ENCODE data around the gene OR8U1.
"Not testable (repeated sequence)": the region's sequence is repeated elsewhere in the genome, so short reads cannot be mapped to it uniquely, and the experiment has no call there.

OR8U1 gene

DNA sequence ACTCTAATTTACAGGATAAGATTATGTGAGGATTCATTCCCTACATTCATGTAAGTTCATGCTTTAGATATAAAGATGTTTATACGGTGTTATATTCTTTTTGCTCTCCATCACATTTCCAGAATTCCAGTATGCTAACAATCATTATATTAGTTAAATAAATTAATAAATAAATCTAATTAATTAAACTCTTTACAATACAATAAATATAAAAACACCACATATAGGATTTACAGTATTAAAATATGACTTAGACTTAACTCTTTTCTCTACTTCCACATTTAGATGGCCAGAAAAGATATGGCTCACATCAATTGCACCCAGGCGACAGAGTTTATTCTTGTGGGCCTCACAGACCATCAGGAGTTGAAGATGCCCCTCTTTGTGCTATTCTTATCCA is at the start of gene OR8U1:
TSS of gene OR8U1 (plus strand) at position 301 of the 400 bp plus-strand sequence. CDS start at position 301, 0 bp downstream.
- DNase-seq (ENCODE audit: low read depth), result no peak

DNA sequence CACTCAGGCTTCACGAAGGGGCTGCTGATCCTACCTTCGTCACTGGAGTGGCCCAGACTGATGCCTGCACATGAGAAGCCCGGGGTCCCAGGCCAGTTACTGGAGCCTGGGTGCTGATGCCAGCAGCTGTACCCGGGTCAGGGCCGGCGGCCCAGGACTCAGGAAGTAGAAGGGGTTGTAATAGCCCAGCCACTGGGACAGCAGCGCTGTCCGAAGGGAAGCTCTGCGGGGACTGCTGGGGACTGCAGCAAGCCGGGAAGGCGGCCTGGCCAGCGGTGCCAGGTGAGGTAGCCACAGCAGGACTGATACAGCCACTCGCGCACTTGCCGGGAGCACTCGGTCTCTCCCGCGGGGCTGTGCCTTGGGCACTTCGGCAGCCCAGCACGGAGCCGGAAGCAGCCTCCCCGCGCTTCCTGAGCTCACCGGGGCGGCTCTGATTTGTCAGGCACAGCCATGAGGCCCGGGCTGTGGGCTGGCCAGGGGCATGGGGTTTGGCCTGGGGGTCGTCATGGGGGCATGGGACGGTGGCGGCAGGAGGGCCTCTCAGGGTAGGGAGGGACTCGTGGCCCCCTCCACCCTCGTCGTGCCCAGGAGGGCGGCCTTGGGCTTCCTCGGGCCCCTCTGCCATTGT is 43.4 kb upstream of the OR8U1 start:
- DNase-seq (ENCODE audit: low read depth), result no peak

DNA sequence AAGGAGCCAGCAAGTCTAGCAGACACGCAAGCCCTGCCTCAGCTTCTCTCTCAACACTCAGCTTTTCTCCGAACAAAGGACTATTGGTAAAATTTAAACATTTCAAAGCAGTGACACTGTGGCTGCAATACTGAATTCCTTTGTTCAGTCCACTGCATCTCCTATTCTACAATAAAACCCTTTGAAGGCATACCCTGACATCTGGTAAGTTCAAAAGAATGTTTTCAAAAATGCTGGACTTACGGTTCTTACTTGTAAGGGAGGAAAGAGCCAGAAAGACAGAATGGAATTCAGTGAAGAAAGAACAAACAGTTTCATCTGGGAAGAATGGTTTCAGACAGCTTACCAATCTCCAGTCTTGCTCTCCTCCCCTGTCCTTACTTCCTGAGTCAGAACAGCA is 42.3 kb upstream of the OR8U1 start:
- no peak for DNase-seq (ENCODE audit: low read depth)

DNA sequence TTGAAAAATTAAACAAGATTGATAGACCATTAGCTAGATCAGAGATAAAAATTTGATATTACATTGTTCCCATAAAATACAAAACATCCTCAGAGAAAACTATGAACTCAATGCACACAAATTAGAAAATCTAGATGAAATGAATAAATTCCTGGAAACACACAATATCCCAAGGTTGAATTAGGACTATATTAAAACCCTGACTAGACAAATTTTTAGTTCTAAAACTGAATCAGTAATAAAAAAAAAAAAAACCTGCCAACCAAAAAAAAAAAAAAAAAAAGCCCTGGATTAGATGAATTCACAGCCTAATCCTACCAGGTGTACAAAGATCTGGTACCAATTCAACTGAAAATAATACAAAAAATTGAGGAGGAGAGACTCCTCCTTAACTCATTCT is 35.1 kb upstream of the OR8U1 start:
- DNase-seq (ENCODE audit: low read depth), result no peak

DNA sequence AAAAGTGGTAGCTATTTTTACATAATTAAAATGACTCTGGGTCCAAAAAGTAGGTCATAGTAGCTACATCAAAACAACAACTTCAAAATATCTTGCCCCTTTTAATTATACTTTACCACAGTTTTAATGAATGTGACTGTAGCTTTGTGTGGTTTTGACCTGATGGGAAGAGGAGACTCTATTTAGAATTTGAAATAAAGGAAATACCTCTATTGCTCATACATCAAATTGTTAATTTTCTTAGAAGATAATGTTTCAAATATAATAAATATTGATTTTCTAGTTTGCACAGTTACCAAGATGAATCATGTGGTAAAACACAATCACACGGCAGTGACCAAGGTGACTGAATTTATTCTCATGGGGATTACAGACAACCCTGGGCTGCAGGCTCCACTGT is 29.7 kb upstream of the OR8U1 start, which contains the start of gene OR8K1:
TSS of gene OR8K1 (plus strand) at position 301 of the 400 bp plus-strand sequence. CDS start at position 301, 0 bp downstream.
- DNase-seq (ENCODE audit: low read depth), result no peak

DNA sequence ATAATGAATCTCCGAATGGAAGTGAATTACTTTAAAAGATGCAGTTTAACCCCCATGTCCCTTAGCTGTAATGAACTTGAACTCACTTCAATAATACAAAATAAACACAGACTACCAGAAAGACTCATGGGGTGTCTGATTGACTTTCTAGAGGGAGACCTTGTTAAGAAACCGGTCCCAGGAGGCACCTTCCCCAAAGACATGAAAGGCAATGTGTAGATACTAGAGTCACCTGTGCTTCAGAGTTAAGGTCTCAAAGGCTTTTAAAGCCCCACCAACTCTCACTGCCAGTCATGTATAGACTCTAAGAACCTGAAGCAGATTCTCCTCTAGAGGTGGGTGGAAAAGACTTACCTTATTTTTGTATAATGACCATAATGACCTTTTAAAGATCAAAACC is 21.4 kb upstream of the OR8U1 start, which contains the start of gene OR8J1:
TSS of gene OR8J1 (plus strand) at position 301 of the 400 bp plus-strand sequence. CDS start 5,956 bp downstream, outside the sequence.
- no peak for DNase-seq (ENCODE audit: low read depth)

DNA sequence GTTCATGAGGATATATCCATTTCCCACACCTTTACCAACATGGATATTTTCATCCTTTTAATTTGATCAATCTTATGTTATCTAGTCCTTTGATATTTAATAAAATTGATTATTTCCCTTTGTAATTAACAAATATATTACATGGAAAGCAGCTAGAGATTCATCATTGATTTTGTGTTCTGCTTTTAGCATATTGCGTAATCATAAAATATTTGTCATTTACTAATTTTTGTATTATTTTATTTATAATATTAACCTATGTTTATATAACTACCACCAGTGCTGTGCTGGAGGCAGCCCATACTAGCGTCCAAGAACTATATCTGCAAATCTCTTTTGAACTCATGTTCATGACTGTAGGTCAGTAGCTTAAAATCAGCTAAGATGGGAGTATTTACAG is 4.7 kb downstream of the OR8U1 start:
- DNase-seq (ENCODE audit: low read depth), result no peak

DNA sequence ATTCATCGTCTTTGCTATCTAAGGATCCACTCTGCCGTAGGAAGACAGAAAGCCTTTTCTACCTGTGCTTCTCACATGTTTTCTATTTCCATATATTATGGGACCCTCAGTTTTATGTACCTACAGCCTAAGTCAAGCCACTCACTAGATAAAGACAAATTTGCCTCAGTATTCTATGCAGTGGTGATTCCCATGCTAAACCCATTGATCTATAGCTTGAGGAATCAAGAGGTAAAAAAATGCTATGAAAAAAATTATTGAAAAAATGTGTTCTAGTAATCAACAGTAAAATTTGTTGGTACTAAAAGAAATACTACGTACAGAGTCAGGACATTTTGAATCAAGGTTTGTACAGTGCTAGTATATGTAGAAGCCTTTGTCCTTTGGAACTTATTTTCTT is 19.0 kb downstream of the OR8U1 start:
- DNase-seq (ENCODE audit: low read depth), result no peak

DNA sequence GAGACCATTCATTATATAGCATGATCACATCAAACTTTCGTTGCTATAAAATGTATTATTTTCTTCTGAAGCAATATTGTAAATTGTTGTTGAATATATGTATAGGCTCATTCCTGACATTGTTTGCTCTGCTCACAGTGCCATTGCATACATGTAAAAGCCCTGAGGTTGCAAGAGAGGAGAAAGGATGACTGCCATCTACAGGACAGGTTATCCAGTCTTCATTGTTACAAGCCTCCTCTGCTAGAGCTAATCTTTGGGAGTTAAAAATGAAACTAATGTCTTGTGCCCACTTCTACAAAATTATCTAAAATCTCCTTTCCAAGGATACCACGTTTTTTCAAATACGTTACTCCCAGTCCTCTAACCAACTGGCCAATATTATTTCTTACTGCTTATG is 20.6 kb downstream of the OR8U1 start:
- no peak for DNase-seq (ENCODE audit: low read depth)

DNA sequence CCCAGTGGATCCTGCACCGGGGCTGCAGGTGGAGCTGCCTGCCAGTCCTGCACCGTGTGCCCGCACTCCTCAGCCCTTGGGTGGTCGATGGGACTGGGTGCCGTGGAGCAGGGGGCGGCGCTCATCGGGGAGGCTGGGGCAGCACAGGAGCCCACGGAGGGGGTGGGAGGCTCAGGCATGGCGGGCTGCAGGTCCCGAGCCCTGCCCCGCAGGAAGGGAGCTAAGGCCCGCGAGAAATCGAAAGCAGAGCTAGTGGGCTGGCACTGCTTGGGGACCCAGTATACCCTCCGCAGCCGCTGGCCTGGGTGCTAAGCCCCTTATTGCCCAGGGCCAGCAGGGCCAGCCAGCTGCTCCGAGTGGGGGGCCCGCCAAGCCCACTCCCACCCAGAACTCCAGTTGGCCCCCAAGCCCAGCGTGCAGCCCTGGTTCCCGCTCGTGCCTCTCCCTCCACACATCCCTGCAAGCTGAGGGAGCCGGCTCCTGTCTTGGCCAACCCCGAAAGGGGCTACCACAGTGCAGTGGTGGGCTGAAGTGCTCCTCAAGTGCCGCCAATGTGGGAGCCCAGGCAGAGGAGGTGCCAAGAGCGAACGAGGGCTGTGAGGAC is 26.5 kb downstream of the OR8U1 start:
- DNase-seq (ENCODE audit: low read depth), result not testable (repeated sequence)

DNA sequence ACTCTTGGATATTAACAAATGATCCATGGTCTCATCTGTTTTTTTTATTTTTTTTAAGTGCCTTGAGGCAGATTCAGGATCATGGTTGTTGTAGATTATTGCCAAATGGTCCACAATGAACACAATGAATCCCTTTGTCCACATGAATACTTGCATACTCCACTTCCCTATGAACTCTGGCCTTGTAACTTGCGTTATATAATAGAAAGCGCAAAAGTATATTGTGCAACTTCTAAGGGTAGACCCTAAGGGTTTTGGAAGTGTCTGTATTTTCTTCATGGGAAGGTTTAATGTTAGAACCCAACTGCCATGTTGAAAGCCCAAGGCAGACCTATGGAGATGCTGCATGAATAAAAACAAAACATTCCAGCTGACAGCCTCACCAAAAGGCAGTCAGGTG is 29.0 kb downstream of the OR8U1 start:
- no peak for DNase-seq (ENCODE audit: low read depth)

DNA sequence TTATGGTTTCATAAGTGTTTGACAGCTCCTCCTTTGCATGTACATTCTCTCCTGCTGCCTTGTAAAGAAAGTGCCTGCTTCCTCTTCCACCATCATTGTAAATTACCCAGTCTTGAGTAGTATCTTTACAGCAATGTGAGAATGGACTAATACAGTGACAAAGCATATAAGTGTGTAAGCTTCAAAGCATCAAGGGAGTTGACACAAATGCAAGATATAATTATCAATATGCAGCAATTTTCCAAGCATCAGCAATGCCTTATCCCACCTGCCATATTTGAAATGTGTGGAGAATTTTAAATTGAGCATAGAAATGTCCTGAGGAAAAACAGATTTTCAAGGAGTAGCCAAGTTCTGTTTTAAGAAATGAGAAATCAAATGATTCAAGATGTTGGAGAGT is 35.4 kb downstream of the OR8U1 start:
- DNase-seq (ENCODE audit: low read depth), result no peak

DNA sequence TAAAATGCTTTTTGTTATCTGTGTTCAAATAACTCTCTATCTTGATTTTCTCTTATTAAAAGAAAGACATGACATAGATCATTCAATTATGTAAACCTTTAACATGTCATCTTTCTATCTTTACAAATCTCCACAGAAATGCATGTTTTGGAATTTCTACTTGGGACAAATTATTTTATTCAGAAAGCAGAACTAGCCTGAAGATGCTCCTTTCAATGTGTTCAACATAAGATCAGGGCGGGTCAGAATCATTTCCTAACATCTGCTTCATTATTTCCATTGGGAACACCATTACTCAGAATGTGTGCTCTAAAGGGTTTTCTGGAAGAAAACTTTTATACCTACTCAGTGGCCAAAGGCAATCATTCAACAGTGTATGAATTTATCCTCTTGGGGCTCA is 37.0 kb downstream of the OR8U1 start, which contains the start of gene OR5AL1:
TSS of gene OR5AL1 (plus strand) at position 301 of the 400 bp plus-strand sequence.
- no peak for DNase-seq (ENCODE audit: low read depth)

Data from activated T-cell treated with anti-CD3 and anti-CD28 coated beads for 48 hours (primary cell).